ENCODE measurements around the gene DLGAP1.

The DLGAP1 gene

DNA sequence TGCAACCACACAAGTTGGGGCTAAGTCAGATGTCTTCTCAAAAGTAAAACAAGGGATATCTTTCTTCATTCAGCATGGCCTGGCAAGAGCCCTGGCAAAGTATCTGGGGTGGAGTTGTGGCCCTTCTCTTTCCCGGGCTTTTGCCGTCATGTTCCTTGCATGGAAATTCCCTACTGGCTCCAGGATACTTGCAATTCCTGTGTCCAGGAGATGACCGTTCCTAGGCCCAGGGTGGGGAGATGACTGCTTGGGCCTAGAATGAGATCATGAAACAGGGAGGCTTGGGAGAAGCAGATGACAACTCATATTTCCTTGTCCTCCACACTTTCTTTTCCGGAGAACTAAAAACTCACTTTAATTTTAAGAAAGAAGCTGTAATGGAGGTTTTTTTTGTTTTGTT, 944.2 kb downstream of the DLGAP1 start:
- DNase-seq (ENCODE audit: low spot score), result no peak
- in situ Hi-C loops (cut with MboI; ENCODE audit: low sequenced_read_pairs, unreplicated experiment), result no loop called here
- TF ChIP-seq, protein P1, sequence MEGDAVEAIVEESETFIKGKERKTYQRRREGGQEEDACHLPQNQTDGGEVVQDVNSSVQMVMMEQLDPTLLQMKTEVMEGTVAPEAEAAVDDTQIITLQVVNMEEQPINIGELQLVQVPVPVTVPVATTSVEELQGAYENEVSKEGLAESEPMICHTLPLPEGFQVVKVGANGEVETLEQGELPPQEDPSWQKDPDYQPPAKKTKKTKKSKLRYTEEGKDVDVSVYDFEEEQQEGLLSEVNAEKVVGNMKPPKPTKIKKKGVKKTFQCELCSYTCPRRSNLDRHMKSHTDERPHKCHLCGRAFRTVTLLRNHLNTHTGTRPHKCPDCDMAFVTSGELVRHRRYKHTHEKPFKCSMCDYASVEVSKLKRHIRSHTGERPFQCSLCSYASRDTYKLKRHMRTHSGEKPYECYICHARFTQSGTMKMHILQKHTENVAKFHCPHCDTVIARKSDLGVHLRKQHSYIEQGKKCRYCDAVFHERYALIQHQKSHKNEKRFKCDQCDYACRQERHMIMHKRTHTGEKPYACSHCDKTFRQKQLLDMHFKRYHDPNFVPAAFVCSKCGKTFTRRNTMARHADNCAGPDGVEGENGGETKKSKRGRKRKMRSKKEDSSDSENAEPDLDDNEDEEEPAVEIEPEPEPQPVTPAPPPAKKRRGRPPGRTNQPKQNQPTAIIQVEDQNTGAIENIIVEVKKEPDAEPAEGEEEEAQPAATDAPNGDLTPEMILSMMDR (IDR thresholded peaks at IDR 0.05; ENCODE audit: borderline replicate concordance, control extremely low read depth, extremely low read depth, insufficient read depth, missing control alignments), result no peak

DNA sequence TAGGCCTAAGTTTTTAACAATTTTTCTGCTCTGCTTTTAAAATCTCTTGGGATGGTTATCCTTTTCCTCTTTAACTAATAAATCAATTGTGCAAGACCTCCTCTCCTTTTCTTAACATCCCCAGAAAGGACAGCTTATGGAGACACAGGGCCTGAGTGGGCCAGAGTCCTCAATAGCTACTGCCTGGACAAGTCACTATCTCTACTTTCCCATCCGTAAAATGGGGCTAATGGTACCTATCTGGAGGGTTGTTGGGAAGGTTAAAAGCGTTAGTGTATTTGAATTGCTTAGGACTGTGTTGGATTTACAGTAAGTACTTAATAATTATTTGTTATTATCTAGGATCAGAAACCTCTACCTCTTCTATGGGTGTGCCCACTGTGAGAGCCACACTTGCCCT, 945.1 kb downstream of the DLGAP1 start:
- in situ Hi-C loops (cut with MboI; ENCODE audit: low sequenced_read_pairs, unreplicated experiment), result no loop called here
- TF ChIP-seq, protein P1 (IDR thresholded peaks at IDR 0.05; ENCODE audit: borderline replicate concordance, control extremely low read depth, extremely low read depth, insufficient read depth, missing control alignments), result no peak
- no peak for DNase-seq (ENCODE audit: low spot score)

DNA sequence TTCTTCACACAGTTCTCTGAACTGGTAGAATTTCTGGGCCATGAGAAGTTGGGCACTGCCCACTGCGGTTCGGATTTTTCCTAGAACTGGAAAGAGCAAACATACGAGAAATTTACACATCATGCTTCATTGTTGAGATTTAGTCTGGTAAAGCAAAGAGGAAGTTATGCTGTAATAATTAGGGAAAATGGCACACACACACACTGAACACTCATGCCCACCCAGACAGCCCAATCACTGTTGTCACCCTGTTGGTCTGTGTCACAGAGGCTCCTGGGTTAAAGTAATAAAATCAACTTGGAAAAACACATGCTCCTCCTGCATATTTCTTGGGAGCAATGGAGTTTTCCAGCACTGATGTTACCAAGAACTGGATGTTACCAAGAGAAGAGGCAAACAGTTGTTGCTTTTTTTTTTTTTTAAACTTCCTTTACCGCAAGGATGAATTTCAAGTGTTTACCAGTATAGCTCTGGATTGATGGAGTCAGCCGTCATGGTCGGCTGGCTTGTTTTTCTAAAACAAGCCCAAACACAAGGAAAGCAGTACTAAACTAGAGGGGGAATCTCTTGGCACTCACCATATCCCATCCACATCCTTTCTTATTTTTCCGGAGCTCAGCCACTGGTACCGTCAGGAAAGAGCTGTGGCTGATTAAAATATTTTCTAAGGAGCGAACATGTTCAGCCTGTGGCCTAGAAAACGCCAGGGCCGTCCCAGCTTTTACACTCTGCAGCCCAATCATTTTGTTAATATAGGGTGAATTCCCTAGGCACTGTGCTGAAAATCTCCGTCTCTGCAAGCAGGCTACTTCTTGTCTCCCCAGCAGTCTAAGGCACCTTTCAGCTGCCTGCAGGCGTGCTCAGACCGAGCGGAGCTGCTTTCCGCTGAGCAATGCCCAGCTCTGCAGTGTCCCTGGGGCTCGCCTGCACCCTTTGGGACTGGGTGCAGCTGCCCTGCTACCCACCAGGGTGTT, 946.2 kb downstream of the DLGAP1 start:
- in situ Hi-C loops (cut with MboI; ENCODE audit: low sequenced_read_pairs, unreplicated experiment), result no loop called here
- TF ChIP-seq, protein P1 (IDR thresholded peaks at IDR 0.05; ENCODE audit: borderline replicate concordance, control extremely low read depth, extremely low read depth, insufficient read depth, missing control alignments), result no peak
- no peak for DNase-seq (ENCODE audit: low spot score)

DNA sequence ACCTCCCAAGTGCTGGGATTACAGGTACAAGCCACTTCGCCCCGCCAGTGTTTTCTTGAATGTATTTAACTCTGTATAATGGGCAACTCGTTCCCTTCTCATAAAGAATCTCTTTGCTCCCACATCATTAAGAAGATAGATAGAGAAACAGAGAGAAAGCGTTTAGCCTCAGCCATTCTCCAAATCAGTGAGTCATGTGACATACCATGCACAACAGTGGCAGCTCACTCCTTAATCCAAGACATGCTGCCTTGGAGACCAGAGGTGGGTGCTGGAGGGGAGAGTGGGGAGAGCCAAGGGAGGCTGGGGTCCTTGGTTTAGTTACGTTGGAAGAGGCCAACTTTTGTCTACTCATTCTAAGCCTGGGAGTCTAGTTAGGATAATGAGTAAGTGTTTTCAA, 950.5 kb downstream of the DLGAP1 start:
- in situ Hi-C loops (cut with MboI; ENCODE audit: low sequenced_read_pairs, unreplicated experiment), result no loop called here
- TF ChIP-seq, protein P1 (IDR thresholded peaks at IDR 0.05; ENCODE audit: borderline replicate concordance, control extremely low read depth, extremely low read depth, insufficient read depth, missing control alignments), result no peak
- no peak for DNase-seq (ENCODE audit: low spot score)

DNA sequence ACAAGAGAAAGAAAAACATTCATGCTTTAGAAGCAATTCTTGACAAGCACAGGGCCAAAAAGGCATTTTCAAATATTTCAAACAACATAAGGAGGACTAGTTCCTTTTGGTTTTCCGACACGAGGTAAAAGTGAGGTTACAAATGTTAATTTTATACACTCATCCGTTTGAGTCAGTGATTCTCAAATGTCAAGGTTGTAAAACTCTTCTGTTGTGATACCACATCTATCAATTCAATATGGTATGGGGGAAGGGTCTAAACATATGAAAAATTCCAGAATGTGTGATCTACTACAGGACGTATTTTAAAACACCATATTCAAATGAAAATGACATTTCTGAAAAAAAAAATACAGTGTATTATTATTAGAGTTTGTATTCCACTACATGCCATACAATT, 952.5 kb downstream of the DLGAP1 start:
- no peak for DNase-seq (ENCODE audit: low spot score)
- TF ChIP-seq, protein P1 (IDR thresholded peaks at IDR 0.05; ENCODE audit: borderline replicate concordance, control extremely low read depth, extremely low read depth, insufficient read depth, missing control alignments), result no peak
- in situ Hi-C loops (cut with MboI; ENCODE audit: low sequenced_read_pairs, unreplicated experiment), result no loop called here

DNA sequence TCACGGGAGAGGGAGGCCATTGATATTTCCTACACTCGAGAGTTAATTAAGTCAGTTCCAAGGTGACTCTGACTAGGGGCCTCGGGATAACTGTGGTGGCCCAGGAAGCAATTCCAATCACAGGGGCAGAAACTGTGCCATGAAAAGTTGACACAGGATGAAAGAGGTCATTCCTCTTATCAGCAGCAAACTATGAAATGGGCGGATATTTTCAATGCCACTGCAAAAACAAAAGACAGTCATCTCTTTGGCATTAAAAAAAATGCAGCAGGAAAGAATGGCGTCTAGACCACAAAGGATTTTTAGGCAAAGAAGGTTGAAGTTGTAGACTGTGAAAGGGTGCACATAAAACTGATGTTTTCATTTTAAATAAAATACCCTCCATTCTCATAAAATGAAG, 955.1 kb downstream of the DLGAP1 start:
- TF ChIP-seq, protein P1 (IDR thresholded peaks at IDR 0.05; ENCODE audit: borderline replicate concordance, control extremely low read depth, extremely low read depth, insufficient read depth, missing control alignments), result no peak
- in situ Hi-C loops (cut with MboI; ENCODE audit: low sequenced_read_pairs, unreplicated experiment), result no loop called here
- no peak for DNase-seq (ENCODE audit: low spot score)
